Mononuclear cell (primary cell): Measurements from ENCODE around the gene KLF7. TPM values are rescaled to one million over a fixed set of nuclear protein-coding genes. Genes with fewer than 3 reads are reported as not detected.

ENCODE experiments used
- H3K27me3 ChIP-seq: 2 replicates; pipeline ENCODE4 v1.6.0; 2011; ENCODE audit warnings: low read length, control low read depth; ENCODE audit not compliant: insufficient read depth
- H3K4me1 ChIP-seq: 2 replicates; pipeline ENCODE4 v1.5.1; 2011; ENCODE audit warnings: mild to moderate bottlenecking, low read length, control low read depth; ENCODE audit not compliant: insufficient read depth
- H3K4me3 ChIP-seq: 2 replicates; pipeline ENCODE4 v1.5.1; 2011; ENCODE audit warnings: mild to moderate bottlenecking, low read length, moderate library complexity
- H3K9me3 ChIP-seq: 2 replicates; pipeline ENCODE4 v1.5.1; 2011; ENCODE audit warnings: low read depth, mild to moderate bottlenecking, control low read depth, low read length
- total RNA-seq: library from RNA; depleted of rRNA; stranded (reverse); fragments of >200 nt; gene quantifications from one replicate; pipeline ENCODE4 v1.2.3, GENCODE V29; 2012

The KLF7 gene
- total RNA-seq, 1 donor, result 81.5 TPM

- Histone ChIP-seq H3K27me3 (no peaks in the 10 kb centered on the region), H3K4me1 (no peaks in the 10 kb centered on the region), H3K9me3 (no peaks in the 10 kb centered on the region), H3K4me3 (no peak overlapping the region)
Observed at GRCh38 chr2:207066166-207066565, 99.6 kb downstream of the KLF7 start.

- H3K4me3 ChIP-seq, result no peak overlapping the region
- no peaks in the 10 kb centered on the region for H3K27me3 ChIP-seq
- H3K4me1 ChIP-seq, result no peaks in the 10 kb centered on the region
Observed at GRCh38 chr2:207064128-207064690, 101.5 kb downstream of the KLF7 start.

GRCh38 chr2:207061181-207061580 is 104.6 kb downstream of the KLF7 start:
- Histone ChIP-seq H3K9me3 (no peaks in the 10 kb centered on the region), H3K27me3 (no peaks in the 10 kb centered on the region), H3K4me1 (no peaks in the 10 kb centered on the region), H3K4me3 (no peak overlapping the region)

More at GRCh38 chr2:207064128-207064690, 101.5 kb downstream of the KLF7 start:
- no peaks in the 10 kb centered on the region for H3K9me3 ChIP-seq

- Histone ChIP-seq H3K27me3 (no peaks in the 10 kb centered on the region), H3K4me1 (peaks cover 10% of the 10 kb centered on the region), H3K4me3 (no peak overlapping the region), H3K9me3 (no peaks in the 10 kb centered on the region)
Observed at GRCh38 chr2:207055257-207055656, 110.5 kb downstream of the KLF7 start.

- H3K9me3 ChIP-seq, result no peaks in the 10 kb centered on the region
- H3K4me1 ChIP-seq, result peaks cover 10% of the 10 kb centered on the region
- no peak overlapping the region for H3K4me3 ChIP-seq
- H3K27me3 ChIP-seq, result no peaks in the 10 kb centered on the region
Observed at GRCh38 chr2:207054521-207054920, 111.2 kb downstream of the KLF7 start.

- H3K4me1 ChIP-seq, result peaks cover 18% of the 10 kb centered on the region
- no peaks in the 10 kb centered on the region for H3K9me3 ChIP-seq
- H3K4me3 ChIP-seq, result no peak overlapping the region
- H3K27me3 ChIP-seq, result no peaks in the 10 kb centered on the region
Observed at GRCh38 chr2:207051385-207051965, 114.3 kb downstream of the KLF7 start.

- no peak overlapping the region for H3K4me3 ChIP-seq
- no peaks in the 10 kb centered on the region for H3K27me3 ChIP-seq
- H3K4me1 ChIP-seq, result peaks cover 21% of the 10 kb centered on the region
- no peaks in the 10 kb centered on the region for H3K9me3 ChIP-seq
Observed at GRCh38 chr2:207049122-207049521, 116.6 kb downstream of the KLF7 start.

GRCh38 chr2:207048416-207048815 is 117.3 kb downstream of the KLF7 start:
- H3K4me1 ChIP-seq, result peaks cover 21% of the 10 kb centered on the region
- no peaks in the 10 kb centered on the region for H3K9me3 ChIP-seq
- H3K27me3 ChIP-seq, result no peaks in the 10 kb centered on the region
- no peak overlapping the region for H3K4me3 ChIP-seq

- peaks cover 19% of the 10 kb centered on the region for H3K4me1 ChIP-seq
- no peaks in the 10 kb centered on the region for H3K9me3 ChIP-seq
- H3K4me3 ChIP-seq, result no peak overlapping the region
- no peaks in the 10 kb centered on the region for H3K27me3 ChIP-seq
Observed at GRCh38 chr2:207046724-207047123, 119.0 kb downstream of the KLF7 start.

GRCh38 chr2:207045531-207045930 is 120.2 kb downstream of the KLF7 start:
- no peaks in the 10 kb centered on the region for H3K9me3 ChIP-seq
- peaks cover 11% of the 10 kb centered on the region for H3K4me1 ChIP-seq
- H3K4me3 ChIP-seq, result no peak overlapping the region
- no peaks in the 10 kb centered on the region for H3K27me3 ChIP-seq

GRCh38 chr2:207044379-207045362 is 121.1 kb downstream of the KLF7 start:
- no peaks in the 10 kb centered on the region for H3K9me3 ChIP-seq
- H3K4me3 ChIP-seq, result no peak overlapping the region
- H3K4me1 ChIP-seq, result peaks cover 11% of the 10 kb centered on the region
- no peaks in the 10 kb centered on the region for H3K27me3 ChIP-seq

- H3K9me3 ChIP-seq, result no peaks in the 10 kb centered on the region
- H3K4me1 ChIP-seq, result peaks cover 11% of the 10 kb centered on the region
- no peak overlapping the region for H3K4me3 ChIP-seq
- H3K27me3 ChIP-seq, result no peaks in the 10 kb centered on the region
Observed at GRCh38 chr2:207042841-207043240, 122.9 kb downstream of the KLF7 start.

- Histone ChIP-seq H3K27me3 (no peaks in the 10 kb centered on the region), H3K4me1 (peaks cover 8% of the 10 kb centered on the region), H3K9me3 (no peaks in the 10 kb centered on the region), H3K4me3 (no peak overlapping the region)
Observed at GRCh38 chr2:207041786-207042554, 123.8 kb downstream of the KLF7 start.

- Histone ChIP-seq H3K4me3 (no peak overlapping the region), H3K27me3 (no peaks in the 10 kb centered on the region), H3K4me1 (peaks cover 1% of the 10 kb centered on the region), H3K9me3 (no peaks in the 10 kb centered on the region)
Observed at GRCh38 chr2:207041279-207041678, 124.5 kb downstream of the KLF7 start.

- Histone ChIP-seq H3K4me3 (no peak overlapping the region), H3K4me1 (no peaks in the 10 kb centered on the region), H3K27me3 (no peaks in the 10 kb centered on the region), H3K9me3 (no peaks in the 10 kb centered on the region)
Observed at GRCh38 chr2:207040696-207041095, 125.1 kb downstream of the KLF7 start.
